GM19397 (cell line): ENCODE data around the gene P2RX7.

Experiments
- ATAC-seq: cut with Tn5 transposase; IDR thresholded peaks from one replicate; pipeline ENCODE4 v1.9.1; 2021; ENCODE audit warnings: mild to moderate bottlenecking, moderate library complexity; ENCODE audit not compliant: unreplicated experiment

P2RX7 gene

GRCh38 chr12:121132601-121133481 lies at the start of gene P2RX7:
Gene P2RX7 (plus strand): TSS chr12:121132876. CDS start chr12:121132971, 95 bp downstream.
- no peak for ATAC-seq

GRCh38 chr12:121084229-121084628 lies 48.4 kb upstream of the P2RX7 start:
- no peak for ATAC-seq

GRCh38 chr12:121085069-121085468 lies 47.6 kb upstream of the P2RX7 start:
- no peak for ATAC-seq

- no peak for ATAC-seq
These were observed 46.9 kb upstream of the P2RX7 start for GRCh38 chr12:121085506-121086353.

- no peak for ATAC-seq
These were observed 45.8 kb upstream of the P2RX7 start for GRCh38 chr12:121086781-121087295.

- ATAC-seq: no peak
These were observed 45.0 kb upstream of the P2RX7 start for GRCh38 chr12:121087467-121088194.

GRCh38 chr12:121088195-121088585 lies 44.5 kb upstream of the P2RX7 start:
- no peak for ATAC-seq

- no peak for ATAC-seq
These were observed 43.5 kb upstream of the P2RX7 start for GRCh38 chr12:121089031-121089812.

GRCh38 chr12:121089813-121090430 lies 42.8 kb upstream of the P2RX7 start:
- no peak for ATAC-seq

- ATAC-seq: no peak
These were observed 41.8 kb upstream of the P2RX7 start for GRCh38 chr12:121090586-121091514.

- no peak for ATAC-seq
These were observed 40.6 kb upstream of the P2RX7 start for GRCh38 chr12:121092034-121092433.

GRCh38 chr12:121093487-121093891 lies 39.2 kb upstream of the P2RX7 start:
- no peak for ATAC-seq

GRCh38 chr12:121095544-121096198 lies 37.0 kb upstream of the P2RX7 start:
- no peak for ATAC-seq

GRCh38 chr12:121096199-121096798 lies 36.4 kb upstream of the P2RX7 start:
- ATAC-seq: no peak

GRCh38 chr12:121099779-121100178 lies 32.9 kb upstream of the P2RX7 start:
- no peak for ATAC-seq

GRCh38 chr12:121102307-121102706 lies 30.4 kb upstream of the P2RX7 start:
- ATAC-seq: no peak

- ATAC-seq: no peak
These were observed 25.0 kb upstream of the P2RX7 start for GRCh38 chr12:121107681-121108080.

- no peak for ATAC-seq
These were observed 24.2 kb upstream of the P2RX7 start for GRCh38 chr12:121108492-121108891.
